ENCODE measurements around the gene TOX2. TPM values are rescaled to one million over a fixed set of nuclear protein-coding genes. Genes with fewer than 3 reads are reported as not detected.

TOX2 gene
- total RNA-seq, 4 donors from 2014 or later = 0.40 to 3.0 (median 1.6) TPM

DNA sequence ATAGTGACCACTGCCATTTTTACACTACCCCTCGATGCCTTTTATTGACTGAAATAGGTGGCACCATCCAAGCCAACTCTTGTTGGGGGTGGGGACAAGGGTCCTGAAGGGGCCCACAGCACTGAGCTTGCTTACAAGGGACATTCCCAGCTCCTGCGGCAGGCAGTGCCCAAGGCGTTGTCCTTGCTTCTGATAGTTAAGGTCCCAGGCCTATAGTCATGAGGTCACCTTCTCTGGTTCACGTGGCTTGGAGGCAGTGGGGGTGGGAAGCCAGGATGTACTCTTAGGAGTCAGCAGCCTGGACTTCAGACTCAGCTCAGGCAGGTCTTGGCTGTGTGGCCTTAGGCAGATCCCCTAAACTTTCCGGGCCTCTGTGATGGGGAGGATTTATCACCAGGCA is 48.6 kb downstream of the TOX2 start:
- TF ChIP-seq EP300 (IDR thresholded peaks at IDR 0.05) (no peak), POLR2A (IDR thresholded peaks at IDR 0.05) (no peak), POLR2AphosphoS5 (IDR thresholded peaks at IDR 0.05) (no peak)
- TF ChIP-seq, protein P1, sequence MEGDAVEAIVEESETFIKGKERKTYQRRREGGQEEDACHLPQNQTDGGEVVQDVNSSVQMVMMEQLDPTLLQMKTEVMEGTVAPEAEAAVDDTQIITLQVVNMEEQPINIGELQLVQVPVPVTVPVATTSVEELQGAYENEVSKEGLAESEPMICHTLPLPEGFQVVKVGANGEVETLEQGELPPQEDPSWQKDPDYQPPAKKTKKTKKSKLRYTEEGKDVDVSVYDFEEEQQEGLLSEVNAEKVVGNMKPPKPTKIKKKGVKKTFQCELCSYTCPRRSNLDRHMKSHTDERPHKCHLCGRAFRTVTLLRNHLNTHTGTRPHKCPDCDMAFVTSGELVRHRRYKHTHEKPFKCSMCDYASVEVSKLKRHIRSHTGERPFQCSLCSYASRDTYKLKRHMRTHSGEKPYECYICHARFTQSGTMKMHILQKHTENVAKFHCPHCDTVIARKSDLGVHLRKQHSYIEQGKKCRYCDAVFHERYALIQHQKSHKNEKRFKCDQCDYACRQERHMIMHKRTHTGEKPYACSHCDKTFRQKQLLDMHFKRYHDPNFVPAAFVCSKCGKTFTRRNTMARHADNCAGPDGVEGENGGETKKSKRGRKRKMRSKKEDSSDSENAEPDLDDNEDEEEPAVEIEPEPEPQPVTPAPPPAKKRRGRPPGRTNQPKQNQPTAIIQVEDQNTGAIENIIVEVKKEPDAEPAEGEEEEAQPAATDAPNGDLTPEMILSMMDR (IDR thresholded peaks at IDR 0.05) = no peak
- Histone ChIP-seq H3K36me3 (no peaks in the 10 kb centered on the region), H3K9me3 (no peaks in the 10 kb centered on the region), H3K4me3 (no peak overlapping the region), H3K4me1 (peaks cover 20% of the 10 kb centered on the region), H3K27ac (no peak overlapping the region), H3K27me3 (peaks cover 23% of the 10 kb centered on the region)
- WGBS = 78% methylated on average over 4 of the region's 5 CpGs
- no peak for DNase-seq (ENCODE audit: low spot score in 2 of 2)

DNA sequence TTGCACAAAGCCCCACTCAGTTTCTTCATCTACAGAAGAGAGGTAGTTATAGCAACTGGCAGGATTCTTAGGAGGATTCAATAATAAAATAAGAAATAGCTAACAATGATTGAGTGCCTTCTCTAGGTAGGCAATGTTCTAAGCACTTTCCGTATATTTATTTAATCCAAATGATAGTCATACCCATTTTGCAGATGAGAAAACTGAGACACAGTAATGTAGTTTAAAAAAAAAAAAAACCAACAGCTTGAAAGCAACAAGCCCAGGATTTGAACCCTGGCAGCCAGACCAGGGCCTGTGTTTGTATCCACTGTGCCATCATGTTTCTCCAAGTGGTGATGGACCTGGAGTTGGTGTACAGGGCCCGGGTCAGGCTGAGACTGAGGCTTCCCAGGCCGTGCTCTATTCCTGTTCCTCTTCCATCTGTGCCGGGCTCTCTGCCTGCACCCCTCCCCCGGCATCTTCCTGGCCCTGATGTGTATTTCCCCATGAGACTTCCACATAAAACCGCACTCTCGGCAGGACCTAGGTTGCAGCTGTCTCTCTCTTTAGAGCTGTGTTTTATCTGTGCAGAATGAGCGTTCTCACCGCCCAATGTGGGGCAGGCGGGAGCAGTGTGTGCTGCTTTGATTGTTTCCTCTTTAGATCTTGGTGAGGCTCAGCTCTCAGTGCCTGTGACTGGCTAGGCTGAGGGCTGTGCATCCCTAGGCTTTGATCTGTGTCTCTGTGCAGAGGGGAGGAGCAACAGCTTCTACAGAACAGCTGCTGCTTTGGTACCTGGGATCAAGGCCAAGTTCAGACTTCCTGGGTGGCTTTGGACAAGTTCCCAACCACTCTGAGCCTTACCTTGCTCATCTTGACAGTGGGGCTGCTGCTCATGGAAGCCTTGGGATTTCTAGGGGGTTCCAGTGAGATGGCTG is 49.5 kb downstream of the TOX2 start:
- H3K36me3 ChIP-seq = no peaks in the 10 kb centered on the region
- DNase-seq (ENCODE audit: low spot score in 2 of 2) = no peak
- H3K27ac ChIP-seq = no peak overlapping the region
- no peak for TF ChIP-seq POLR2A (IDR thresholded peaks at IDR 0.05)
- TF ChIP-seq POLR2AphosphoS5 (IDR thresholded peaks at IDR 0.05) = no peak
- no peak for TF ChIP-seq EP300 (IDR thresholded peaks at IDR 0.05)
- TF ChIP-seq, protein P1 (IDR thresholded peaks at IDR 0.05) = no peak
- 40% methylated on average over 10 of the region's 10 CpGs for WGBS
- peaks cover 11% of the 10 kb centered on the region for H3K4me1 ChIP-seq
- H3K4me3 ChIP-seq = no peak overlapping the region
- H3K27me3 ChIP-seq = peaks cover 19% of the 10 kb centered on the region
- H3K9me3 ChIP-seq = no peaks in the 10 kb centered on the region

DNA sequence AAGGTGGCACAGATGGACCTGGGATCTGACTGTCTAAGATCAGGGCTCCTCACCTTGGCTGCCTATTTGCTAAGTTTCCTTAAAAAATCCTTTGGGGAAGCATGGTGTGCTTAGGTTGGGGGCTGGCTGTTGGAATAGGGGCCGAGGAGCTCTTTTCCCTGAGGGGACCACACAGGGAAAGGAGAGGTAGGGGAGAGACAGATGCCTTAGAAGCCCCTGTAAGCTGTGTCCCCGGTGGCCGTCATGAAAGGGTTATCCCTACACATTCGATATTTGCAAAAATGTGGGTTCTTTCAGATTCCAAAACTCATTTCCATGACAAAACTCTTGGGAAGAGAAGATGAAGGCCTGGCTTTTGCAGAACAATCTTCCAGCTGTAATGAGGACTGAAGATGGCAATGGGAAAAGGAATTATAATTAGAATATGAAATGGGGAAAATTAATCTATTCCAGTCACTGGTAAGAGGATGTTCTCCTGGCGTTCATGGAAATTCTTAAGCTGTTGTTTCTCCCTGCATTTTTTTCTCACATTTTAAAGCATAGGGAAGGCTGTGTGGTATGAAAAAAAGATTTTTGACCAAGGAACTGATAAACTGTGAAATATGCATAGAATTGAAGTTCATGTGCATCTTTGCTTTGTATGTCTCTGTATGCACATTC is 53.8 kb downstream of the TOX2 start:
- Histone ChIP-seq H3K4me3 (no peak overlapping the region), H3K27ac (no peak overlapping the region), H3K36me3 (no peaks in the 10 kb centered on the region), H3K9me3 (no peaks in the 10 kb centered on the region), H3K4me1 (no peaks in the 10 kb centered on the region), H3K27me3 (peaks cover 13% of the 10 kb centered on the region)
- no peak for DNase-seq (ENCODE audit: low spot score in 2 of 2)
- TF ChIP-seq, protein P1 (IDR thresholded peaks at IDR 0.05) = no peak
- no peak for TF ChIP-seq POLR2A (IDR thresholded peaks at IDR 0.05)
- TF ChIP-seq EP300 (IDR thresholded peaks at IDR 0.05) = no peak
- TF ChIP-seq POLR2AphosphoS5 (IDR thresholded peaks at IDR 0.05) = no peak
- WGBS = 55% methylated on average over 5 of the region's 5 CpGs

DNA sequence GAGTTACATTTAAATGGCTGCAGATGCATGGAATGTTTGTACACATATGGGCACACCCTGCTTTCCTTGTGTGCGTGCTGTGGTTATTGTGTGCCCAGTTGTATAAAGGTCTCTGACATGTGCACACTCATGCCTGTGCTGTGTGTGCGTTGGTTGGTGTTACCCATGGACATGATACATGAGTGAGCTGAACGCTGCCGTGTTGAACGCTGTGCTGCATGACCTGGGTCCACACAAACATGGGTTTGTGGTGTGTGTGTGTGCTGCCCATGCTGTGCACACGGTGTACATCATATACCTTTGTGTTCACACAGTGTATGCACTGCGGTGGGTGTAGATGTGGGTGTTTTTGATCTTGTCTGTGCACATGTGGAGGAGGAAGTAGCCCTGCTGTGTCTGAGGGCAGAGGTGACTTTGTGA is 54.4 kb downstream of the TOX2 start:
- no peak overlapping the region for H3K27ac ChIP-seq
- TF ChIP-seq EP300 (IDR thresholded peaks at IDR 0.05) (no peak), POLR2AphosphoS5 (IDR thresholded peaks at IDR 0.05) (no peak), POLR2A (IDR thresholded peaks at IDR 0.05) (no peak)
- TF ChIP-seq, protein P1 (IDR thresholded peaks at IDR 0.05) = no peak
- WGBS = 65% methylated on average over 4 of the region's 7 CpGs
- no peaks in the 10 kb centered on the region for H3K4me1 ChIP-seq
- H3K4me3 ChIP-seq = no peak overlapping the region
- DNase-seq (ENCODE audit: low spot score in 2 of 2) = no peak
- no peaks in the 10 kb centered on the region for H3K9me3 ChIP-seq
- peaks cover 19% of the 10 kb centered on the region for H3K27me3 ChIP-seq
- no peaks in the 10 kb centered on the region for H3K36me3 ChIP-seq
